Mesenchymal stem cell (in vitro differentiated cells and primary cell): ENCODE measurements around the gene LYRM9.
"Not testable (repeated sequence)": the region's sequence is repeated elsewhere in the genome, so short reads cannot be mapped to it uniquely, and the experiment has no call there.

ENCODE experiments used
- DNase-seq: peaks from one replicate; pipeline ENCODE4 v3.0.0-alpha.2; 2013
- H2AFZ ChIP-seq: one replicate; pipeline ENCODE4 v1.6.1; 2013; ENCODE audit warnings: low read depth, mild to moderate bottlenecking, control low read depth, inconsistent platforms, low read length, moderate library complexity
- H2AK5ac ChIP-seq: 2 replicates; pipeline ENCODE4 v1.6.1; 2013; ENCODE audit warnings: low read length, moderate library complexity, mild to moderate bottlenecking, inconsistent platforms; ENCODE audit not compliant: severe bottlenecking
- H2BK120ac ChIP-seq: one replicate; pipeline ENCODE4 v1.6.1; 2013; ENCODE audit warnings: low read depth, mild to moderate bottlenecking, inconsistent platforms, low read length, moderate library complexity
- H2BK12ac ChIP-seq, 2 experiments: one replicate each; pipeline ENCODE4 v1.6.1; 2013; ENCODE audit warnings: inconsistent platforms in 2 of 2, low read length in 2 of 2, mild to moderate bottlenecking in 2 of 2, moderate library complexity in 2 of 2, control low read depth in 1 of 2
- H2BK15ac ChIP-seq: one replicate; pipeline ENCODE4 v1.6.1; 2013; ENCODE audit warnings: mild to moderate bottlenecking, low read depth, inconsistent platforms; ENCODE audit not compliant: poor library complexity, severe bottlenecking
- H2BK5ac ChIP-seq: 2 replicates; pipeline ENCODE4 v1.6.1; 2013; ENCODE audit warnings: low read depth, mild to moderate bottlenecking, low read length, control low read depth, inconsistent platforms; ENCODE audit not compliant: poor library complexity, severe bottlenecking
- H3K14ac ChIP-seq, 2 experiments: one replicate each; pipeline ENCODE4 v1.6.1; 2013; ENCODE audit warnings: inconsistent platforms in 2 of 2, low read length in 2 of 2, control low read depth in 1 of 2, mild to moderate bottlenecking in 1 of 2, moderate library complexity in 1 of 2
- H3K18ac ChIP-seq, 2 experiments: one replicate each; pipeline ENCODE4 v1.6.1; 2013; ENCODE audit warnings: inconsistent platforms in 2 of 2, low read length in 2 of 2, control low read depth in 1 of 2, low read depth in 1 of 2, mild to moderate bottlenecking in 1 of 2
- H3K23ac ChIP-seq, 2 experiments: one replicate each; pipeline ENCODE4 v1.6.1; 2013; ENCODE audit warnings: inconsistent platforms in 2 of 2, low read length in 2 of 2, mild to moderate bottlenecking in 2 of 2, moderate library complexity in 2 of 2, control low read depth in 1 of 2
- H3K27ac ChIP-seq: 2 replicates; pipeline ENCODE4 v1.5.1; 2013; ENCODE audit warnings: mild to moderate bottlenecking, moderate library complexity, low read length, control low read depth, inconsistent platforms; ENCODE audit not compliant: poor library complexity, severe bottlenecking
- H3K27me3 ChIP-seq, 2 experiments: 2 replicates each; pipeline versions ENCODE4 v1.6.1 to v1.7.0; 2013; ENCODE audit warnings: low read length in 2 of 2, mild to moderate bottlenecking in 2 of 2, moderate library complexity in 2 of 2, control low read depth in 1 of 2, inconsistent platforms in 1 of 2; ENCODE audit not compliant: control insufficient read depth in 1 of 2, insufficient read depth in 1 of 2
- H3K36me3 ChIP-seq, 2 experiments: 2 replicates each; pipeline versions ENCODE4 v1.6.1 to v1.7.0; 2013; ENCODE audit warnings: low read length in 2 of 2, control low read depth in 1 of 2, inconsistent platforms in 1 of 2, low read depth in 1 of 2, mild to moderate bottlenecking in 1 of 2; ENCODE audit not compliant: insufficient read depth in 2 of 2, control insufficient read depth in 1 of 2
- H3K4ac ChIP-seq, 2 experiments: one replicate each; pipeline ENCODE4 v1.6.1; 2013; ENCODE audit warnings: inconsistent platforms in 2 of 2, low read length in 2 of 2, mild to moderate bottlenecking in 2 of 2, moderate library complexity in 2 of 2, control low read depth in 1 of 2, low read depth in 1 of 2
- H3K4me1 ChIP-seq: 2 replicates; pipeline ENCODE4 v1.6.1; 2013; ENCODE audit warnings: low read depth, low read length, control low read depth; ENCODE audit not compliant: control insufficient read depth, insufficient read depth
- H3K4me2 ChIP-seq: 2 replicates; pipeline ENCODE4 v1.6.1; 2013; ENCODE audit warnings: low read length, mild to moderate bottlenecking, inconsistent platforms; ENCODE audit not compliant: poor library complexity, severe bottlenecking
- H3K4me3 ChIP-seq, 2 experiments: 2 replicates each; pipeline versions ENCODE4 v1.5.1 to v1.7.0; 2013; ENCODE audit warnings: low read length in 2 of 2, mild to moderate bottlenecking in 2 of 2, control low read depth in 1 of 2, low read depth in 1 of 2; ENCODE audit not compliant: insufficient read depth in 1 of 2
- H3K79me1 ChIP-seq: replicated peaks from 2 replicates; pipeline ENCODE4 v1.6.1; 2013; ENCODE audit warnings: mild to moderate bottlenecking, control low read depth, low read length, inconsistent platforms; ENCODE audit not compliant: poor library complexity, severe bottlenecking
- H3K9ac ChIP-seq: 2 replicates; pipeline ENCODE4 v1.7.0; 2013; ENCODE audit warnings: mild to moderate bottlenecking, low read length, moderate library complexity
- H3K9me3 ChIP-seq: 2 replicates; pipeline ENCODE4 v1.7.0; 2013; ENCODE audit warnings: mild to moderate bottlenecking, low read length; ENCODE audit not compliant: control insufficient read depth
- H4K8ac ChIP-seq: one replicate; pipeline ENCODE4 v1.6.1; 2013; ENCODE audit warnings: inconsistent platforms, mild to moderate bottlenecking, low read length, moderate library complexity
- H4K91ac ChIP-seq: one replicate; pipeline ENCODE4 v1.6.1; 2013; ENCODE audit warnings: mild to moderate bottlenecking, low read length, inconsistent platforms
- WGBS: methylation state at CpG from one replicate; pipeline ENCODE4 v1.1.7; 2013; ENCODE audit warnings: mixed read lengths; 5-methylcytosine and 5-hydroxymethylcytosine counted together

LYRM9 gene

GRCh38 chr17:27915709-27916108 is 22.5 kb upstream of the LYRM9 start:
- peaks cover 16 to 19% of the 10 kb centered on the region in 2 experiments for H3K27me3 ChIP-seq
- no peak overlapping the region for H3K14ac ChIP-seq
- H3K4me2 ChIP-seq = no peak overlapping the region
- H2AK5ac ChIP-seq = no peak overlapping the region
- no peak overlapping the region for H3K4me3 ChIP-seq
- H4K91ac ChIP-seq = no peak overlapping the region
- no peak overlapping the region for H3K18ac ChIP-seq
- H3K9ac ChIP-seq = no peak overlapping the region
- WGBS = 9% methylated on average over 5 of the region's 7 CpGs
- no peak overlapping the region for H2AFZ ChIP-seq
- no peak overlapping the region for H2BK120ac ChIP-seq
- no peak overlapping the region for H2BK15ac ChIP-seq
- H3K9me3 ChIP-seq = no peaks in the 10 kb centered on the region
- H4K8ac ChIP-seq = no peak overlapping the region
- no peak overlapping the region for H2BK5ac ChIP-seq
- no peak overlapping the region for H3K27ac ChIP-seq
- no peaks in the 10 kb centered on the region for H3K79me1 ChIP-seq
- no peak overlapping the region for H3K23ac ChIP-seq
- no peak overlapping the region for H3K4ac ChIP-seq
- no peaks in the 10 kb centered on the region for H3K4me1 ChIP-seq
- DNase-seq = no peak
- H2BK12ac ChIP-seq = no peak overlapping the region
- H3K36me3 ChIP-seq = no peaks in the 10 kb centered on the region

DNA sequence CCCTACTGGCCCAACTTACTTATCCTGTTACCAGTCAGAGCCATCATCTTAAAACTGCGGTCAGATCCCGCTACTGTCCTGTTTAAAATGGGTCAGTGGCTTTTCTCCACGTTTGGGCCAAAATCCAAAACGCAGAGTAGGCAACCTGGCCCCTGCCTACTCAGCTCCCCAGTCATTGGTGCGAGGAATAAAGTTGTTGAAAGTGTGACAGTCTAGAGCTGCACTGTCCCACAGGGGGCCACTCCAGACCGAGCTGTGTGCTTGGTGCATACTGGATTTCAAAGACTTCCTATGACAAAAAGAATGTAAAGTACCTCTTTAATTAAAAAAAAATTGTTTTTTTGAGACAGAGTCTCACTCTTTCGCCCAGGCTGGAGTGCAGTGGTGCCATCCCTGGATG is 21.2 kb upstream of the LYRM9 start:
- Histone ChIP-seq H3K4me1 (no peaks in the 10 kb centered on the region), H4K91ac (no peak overlapping the region), H4K8ac (no peak overlapping the region), H3K4me3 (no peak overlapping the region), H2BK5ac (no peak overlapping the region), H3K4ac (no peak overlapping the region), H3K9me3 (no peaks in the 10 kb centered on the region), H3K18ac (no peak overlapping the region), H2BK120ac (no peak overlapping the region), H3K36me3 (no peaks in the 10 kb centered on the region), H3K9ac (no peak overlapping the region), H3K27me3 (peaks cover 16 to 19% of the 10 kb centered on the region in 2 experiments), H3K79me1 (no peaks in the 10 kb centered on the region), H3K23ac (no peak overlapping the region), H3K4me2 (no peak overlapping the region), H2AFZ (no peak overlapping the region), H3K14ac (no peak overlapping the region), H2BK15ac (no peak overlapping the region), H3K27ac (no peak overlapping the region), H2AK5ac (no peak overlapping the region), H2BK12ac (no peak overlapping the region)
- whole genome bisulfite sequencing = 51% methylated on average over 6 of the region's 7 CpGs
- DNase-seq = no peak

DNA sequence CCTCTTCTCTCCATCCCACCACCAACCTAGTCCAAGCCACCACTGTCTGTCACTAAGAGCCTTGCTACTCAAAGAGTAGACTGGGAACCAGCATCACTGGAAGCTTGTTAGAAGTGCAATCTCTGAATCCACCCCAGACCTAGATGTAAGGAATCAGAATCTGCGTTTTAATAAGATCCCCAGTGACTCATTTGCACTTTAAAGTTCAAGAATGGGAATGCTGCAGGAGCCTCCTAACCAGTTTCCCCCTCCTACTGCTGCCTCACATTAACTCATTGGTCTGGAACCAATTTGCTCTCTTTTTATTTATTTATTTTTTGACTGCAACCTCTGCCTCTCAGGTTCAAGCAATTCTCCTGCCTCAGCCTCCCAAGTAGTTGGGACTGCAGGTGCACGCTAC is 19.8 kb upstream of the LYRM9 start:
- Histone ChIP-seq H3K23ac (no peak overlapping the region), H3K9me3 (no peaks in the 10 kb centered on the region), H3K9ac (no peak overlapping the region), H2BK5ac (no peak overlapping the region), H2BK120ac (no peak overlapping the region), H3K79me1 (no peaks in the 10 kb centered on the region), H2BK12ac (no peak overlapping the region), H2BK15ac (no peak overlapping the region), H2AK5ac (no peak overlapping the region), H3K27me3 (peaks cover 18 to 19% of the 10 kb centered on the region in 2 experiments), H3K4me3 (no peak overlapping the region), H3K36me3 (no peaks in the 10 kb centered on the region), H3K4me1 (no peaks in the 10 kb centered on the region), H3K14ac (no peak overlapping the region), H3K27ac (no peak overlapping the region), H4K91ac (no peak overlapping the region), H4K8ac (no peak overlapping the region), H2AFZ (no peak overlapping the region), H3K18ac (no peak overlapping the region), H3K4ac (no peak overlapping the region), H3K4me2 (no peak overlapping the region)
- no peak for DNase-seq
- 49% methylated on average over 2 of the region's 2 CpGs for WGBS

DNA sequence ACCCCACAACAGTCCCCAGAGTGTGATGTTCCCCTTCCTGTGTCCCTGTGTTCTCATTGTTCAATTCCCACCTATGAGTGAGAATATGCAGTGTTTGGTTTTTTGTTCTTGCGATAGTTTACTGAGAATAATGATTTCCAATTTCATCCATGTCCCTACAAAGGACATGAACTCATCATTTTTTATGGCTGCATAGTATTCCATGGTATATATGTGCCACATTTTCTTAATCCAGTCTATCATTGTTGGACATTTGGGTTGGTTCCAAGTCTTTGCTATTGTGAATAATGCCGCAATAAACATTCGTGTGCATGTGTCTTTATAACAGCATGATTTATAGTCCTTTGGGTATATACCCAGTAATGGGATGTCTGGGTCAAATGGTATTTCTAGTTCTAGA is 19.1 kb upstream of the LYRM9 start:
- not testable (repeated sequence) for H3K79me1 ChIP-seq, H2BK120ac ChIP-seq, H4K91ac ChIP-seq, H3K4me1 ChIP-seq, H3K4ac ChIP-seq, H3K4me3 ChIP-seq, H3K9me3 ChIP-seq, H2BK5ac ChIP-seq, H2AFZ ChIP-seq, DNase-seq, H3K18ac ChIP-seq, H2BK12ac ChIP-seq, H3K36me3 ChIP-seq, H2BK15ac ChIP-seq, H3K9ac ChIP-seq, H4K8ac ChIP-seq, H2AK5ac ChIP-seq, H3K14ac ChIP-seq, H3K4me2 ChIP-seq, H3K27ac ChIP-seq, H3K23ac ChIP-seq
- WGBS = 92% methylated on average over 2 of the region's 3 CpGs
- H3K27me3 ChIP-seq = peaks cover 15 to 16% of the 10 kb centered on the region in 2 experiments
